HepG2 (cell line): Measurements from ENCODE around the gene DNAJC5. TPM values are rescaled to one million over a fixed set of nuclear protein-coding genes. Genes with fewer than 3 reads are reported as not detected.

Experiments used
- DPF2 ChIP-seq: sonication (generic); formaldehyde crosslinking; IDR thresholded peaks from 2 replicates; pipeline ENCODE4 v1.4.0; 2020; ENCODE audit warnings: mild to moderate bottlenecking, low read depth, missing genetic modification reagents, borderline replicate concordance
- ELF1 ChIP-seq: sonication (generic); formaldehyde crosslinking; IDR thresholded peaks from 2 replicates; pipeline ENCODE4 v1.4.0; 2020; ENCODE audit warnings: missing genetic modification reagents
- GATAD2A ChIP-seq: IDR thresholded peaks from 2 replicates; pipeline ENCODE4 v1.6.1; 2016
- IRX3 ChIP-seq: sonication (generic); formaldehyde crosslinking; IDR thresholded peaks from 2 replicates; pipeline ENCODE4 v1.8.1; 2023; ENCODE audit warnings: mild to moderate bottlenecking, low read depth, missing genetic modification reagents, borderline replicate concordance
- MAZ ChIP-seq, 2 experiments: sonication (generic) in 1 of 2; formaldehyde crosslinking in 1 of 2; IDR thresholded peaks; 2 replicates each; pipeline versions ENCODE4 v1.5.0 to v1.6.1; 2012 to 2020; ENCODE audit warnings: low read depth in 2 of 2, mild to moderate bottlenecking in 2 of 2, borderline replicate concordance in 1 of 2, improper control_type of control experiment in 1 of 2, low read length in 1 of 2, missing genetic modification reagents in 1 of 2, moderate library complexity in 1 of 2
- MIER2 ChIP-seq: IDR thresholded peaks from 2 replicates; pipeline ENCODE4 v1.6.1; 2016; ENCODE audit warnings: missing biosample characterization, missing genetic modification reagents
- PITX1 ChIP-seq: sonication (generic); formaldehyde crosslinking; IDR thresholded peaks from 2 replicates; pipeline ENCODE4 v1.5.1; 2020; ENCODE audit warnings: mild to moderate bottlenecking, missing genetic modification reagents
- SP5 ChIP-seq: IDR thresholded peaks from 2 replicates; pipeline ENCODE4 v1.6.1; 2016; ENCODE audit warnings: low read depth, borderline replicate concordance
- STAT6 ChIP-seq: sonication (generic); formaldehyde crosslinking; IDR thresholded peaks from 2 replicates; pipeline ENCODE4 v1.4.0; 2020; ENCODE audit warnings: missing genetic modification reagents, mild to moderate bottlenecking, borderline replicate concordance
- ZBTB46 ChIP-seq: sonication (generic); formaldehyde crosslinking; IDR thresholded peaks from 2 replicates; pipeline ENCODE4 v1.4.0; 2020; ENCODE audit warnings: mild to moderate bottlenecking, missing genetic modification reagents, borderline replicate concordance
- ZNF264 ChIP-seq: sonication (generic); formaldehyde crosslinking; IDR thresholded peaks from 2 replicates; pipeline ENCODE4 v1.4.0; 2020; ENCODE audit warnings: missing genetic modification reagents
- ZNF350 ChIP-seq: sonication (generic); formaldehyde crosslinking; IDR thresholded peaks from 2 replicates; pipeline ENCODE4 v1.4.0; 2020; ENCODE audit warnings: mild to moderate bottlenecking, low read depth, missing genetic modification reagents, borderline replicate concordance
- ZNF563 ChIP-seq: sonication (generic); formaldehyde crosslinking; IDR thresholded peaks from 2 replicates; pipeline ENCODE4 v1.8.0; 2022; ENCODE audit warnings: mild to moderate bottlenecking, moderate library complexity, missing genetic modification reagents
- ZNF572 ChIP-seq: sonication (generic); formaldehyde crosslinking; IDR thresholded peaks from 2 replicates; pipeline ENCODE4 v1.5.1; 2020; ENCODE audit warnings: mild to moderate bottlenecking, missing genetic modification reagents
- ZNF614 ChIP-seq: IDR thresholded peaks from 2 replicates; pipeline ENCODE4 v1.6.1; 2018; ENCODE audit warnings: missing biosample characterization, missing genetic modification reagents, inconsistent platforms, borderline replicate concordance
- ZNF616 ChIP-seq: sonication (generic); formaldehyde crosslinking; IDR thresholded peaks from 2 replicates; pipeline ENCODE4 v1.5.0; 2020; ENCODE audit warnings: low read depth, mild to moderate bottlenecking, missing genetic modification reagents
- ZNF639 ChIP-seq: conservative IDR thresholded peaks from 2 replicates; pipeline ENCODE4 v1.6.1; 2018; ENCODE audit warnings: missing genetic modification reagents
- ZSCAN31 ChIP-seq: sonication (generic); formaldehyde crosslinking; IDR thresholded peaks from 2 replicates; pipeline ENCODE4 v1.5.0; 2020; ENCODE audit warnings: low read depth, mild to moderate bottlenecking, missing genetic modification reagents
- polyA plus RNA-seq, 8 experiments: library from polyadenylated mRNA; depleted of rRNA in 3 of 8; stranded (reverse) in 7 of 8; unstranded in 1 of 8; fragments of >200 nt; fragmentation: Illumina TruSeq in 4 of 8; extraction: Trizol in 4 of 8; gene quantifications; 2 replicates each; pipeline versions ENCODE4 v1.2.1 to v1.2.3, GENCODE V29; 2011 to 2016; ENCODE audit warnings: low read depth in 4 of 8, missing spikeins in 1 of 8, mixed read lengths in 1 of 8; ENCODE audit not compliant: insufficient read depth in 1 of 8
- total RNA-seq, 5 experiments: library from RNA; depleted of rRNA; stranded (reverse); fragments of >200 nt; fragmentation: Illumina TruSeq; extraction: Trizol; gene quantifications; 2 replicates each; pipeline ENCODE4 v1.2.3, GENCODE V29; 2016; ENCODE audit warnings: low read depth in 1 of 5
- TF ChIP-seq, protein P1 (sequence below): sonication (generic); formaldehyde crosslinking; IDR thresholded peaks from 2 replicates; pipeline ENCODE4 v1.8.1; 2023; ENCODE audit warnings: missing genetic modification reagents, inconsistent platforms, borderline replicate concordance
- TF ChIP-seq, protein P2 (sequence below): IDR thresholded peaks from 2 replicates; pipeline ENCODE4 v1.6.1; 2012; ENCODE audit warnings: inconsistent platforms

The DNAJC5 gene
- total and polyA plus RNA-seq, 2 of the 13 experiments (the other 11 are each of a cell fraction or from before 2014, with no cell fraction given) = 42.8 to 64.5 TPM

- TF ChIP-seq, protein P1, sequence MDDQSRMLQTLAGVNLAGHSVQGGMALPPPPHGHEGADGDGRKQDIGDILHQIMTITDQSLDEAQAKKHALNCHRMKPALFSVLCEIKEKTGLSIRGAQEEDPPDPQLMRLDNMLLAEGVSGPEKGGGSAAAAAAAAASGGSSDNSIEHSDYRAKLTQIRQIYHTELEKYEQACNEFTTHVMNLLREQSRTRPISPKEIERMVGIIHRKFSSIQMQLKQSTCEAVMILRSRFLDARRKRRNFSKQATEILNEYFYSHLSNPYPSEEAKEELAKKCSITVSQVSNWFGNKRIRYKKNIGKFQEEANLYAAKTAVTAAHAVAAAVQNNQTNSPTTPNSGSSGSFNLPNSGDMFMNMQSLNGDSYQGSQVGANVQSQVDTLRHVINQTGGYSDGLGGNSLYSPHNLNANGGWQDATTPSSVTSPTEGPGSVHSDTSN (CRISPR knock-in tag) = 0 out of 2 replicates have a peak, but pooled peaks have one; percentile 70
- TF ChIP-seq SP5 (CRISPR knock-in tag) (peak; percentile 77), MIER2 (CRISPR knock-in tag) (peak; percentile 49; the same call in 1 of the 2 replicates), ZNF264 (CRISPR knock-in tag) (peak; percentile 84), PITX1 (CRISPR knock-in tag) (peak; percentile 57; the same call in 1 of the 2 replicates), ZNF614 (CRISPR knock-in tag) (peak; percentile 33; the same call in 1 of the 2 replicates), ZNF350 (CRISPR knock-in tag) (0 out of 2 replicates have a peak, but pooled peaks have one; percentile 6), ZNF563 (CRISPR knock-in tag) (0 out of 2 replicates have a peak, but pooled peaks have one; percentile 40), MAZ (IDR thresholded peaks at IDR 0.05; ENCODE audit: borderline replicate concordance, low read depth, low read length) (peak; percentile 33; the same call in 1 of the 2 replicates), MAZ (CRISPR knock-in tag; IDR thresholded peaks at IDR 0.05; ENCODE audit: low read depth) (no peak), ZNF572 (CRISPR knock-in tag) (peak; percentile 89; the same call in 1 of the 2 replicates), GATAD2A (CRISPR knock-in tag) (peak; percentile 84), STAT6 (CRISPR knock-in tag) (no peak), ZNF616 (CRISPR knock-in tag) (0 out of 2 replicates have a peak, but pooled peaks have one; percentile 55), ZSCAN31 (0 out of 2 replicates have a peak, but pooled peaks have one; percentile 5), ELF1 (CRISPR knock-in tag) (peak; percentile 51; the same call in 1 of the 2 replicates), ZBTB46 (peak; percentile 73; the same call in 1 of the 2 replicates), ZNF639 (CRISPR knock-in tag) (peak; percentile 69), IRX3 (peak; percentile 40; the same call in 1 of the 2 replicates), DPF2 (0 out of 2 replicates have a peak, but pooled peaks have one; percentile 53)
- TF ChIP-seq, protein P2, sequence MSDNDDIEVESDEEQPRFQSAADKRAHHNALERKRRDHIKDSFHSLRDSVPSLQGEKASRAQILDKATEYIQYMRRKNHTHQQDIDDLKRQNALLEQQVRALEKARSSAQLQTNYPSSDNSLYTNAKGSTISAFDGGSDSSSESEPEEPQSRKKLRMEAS = peak; percentile 35; the same call in 1 of the 2 replicates
These were observed 40.7 kb upstream of the DNAJC5 start (continued) for GRCh38 chr20:63854069-63854765.
